Activated CD8-positive, alpha-beta memory T cell treated with anti-CD3 and anti-CD28 coated beads for 4 hours (primary cell): ENCODE results near the gene LAD1.

Experiments used
- DNase-seq, 2 donors: peaks; one replicate each; pipeline ENCODE4 v3.0.0-alpha.2; 2020; ENCODE audit warnings: low read depth in 2 of 2

LAD1 gene

DNA sequence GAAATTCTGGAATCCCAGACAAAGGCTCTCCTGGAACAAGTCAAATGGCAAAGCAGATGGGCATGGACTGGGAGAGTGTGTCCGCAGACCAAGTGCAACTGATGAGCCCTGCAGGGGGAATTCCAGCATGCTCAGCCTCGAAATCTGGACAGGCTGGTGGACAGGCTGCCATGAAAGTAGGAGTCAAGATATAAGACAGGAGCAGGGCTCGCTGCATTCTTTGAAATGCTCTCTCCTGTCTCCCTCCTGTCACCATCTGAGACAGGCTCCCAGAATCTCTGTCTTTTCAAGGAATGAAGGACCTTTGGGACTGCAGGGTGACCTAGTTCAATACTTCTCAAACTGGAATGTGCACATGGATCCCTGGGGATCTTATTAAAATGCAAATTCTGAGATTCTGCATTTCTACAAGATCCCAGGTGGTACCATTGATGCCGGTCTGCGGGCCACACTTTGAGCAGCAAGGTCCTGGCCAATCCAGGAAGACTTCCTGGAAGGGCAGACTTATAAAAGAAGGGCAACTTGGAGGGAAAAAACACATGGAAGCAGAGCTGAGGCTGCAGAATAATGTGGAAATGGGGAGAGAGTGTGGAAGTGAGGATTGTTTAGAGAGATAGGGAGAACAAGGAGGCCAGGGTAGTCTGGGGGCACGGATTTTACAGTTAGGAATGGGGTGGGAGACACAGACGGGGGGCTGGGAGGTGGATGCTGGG, 51.5 kb downstream of the LAD1 start:
- no peak for DNase-seq

DNA sequence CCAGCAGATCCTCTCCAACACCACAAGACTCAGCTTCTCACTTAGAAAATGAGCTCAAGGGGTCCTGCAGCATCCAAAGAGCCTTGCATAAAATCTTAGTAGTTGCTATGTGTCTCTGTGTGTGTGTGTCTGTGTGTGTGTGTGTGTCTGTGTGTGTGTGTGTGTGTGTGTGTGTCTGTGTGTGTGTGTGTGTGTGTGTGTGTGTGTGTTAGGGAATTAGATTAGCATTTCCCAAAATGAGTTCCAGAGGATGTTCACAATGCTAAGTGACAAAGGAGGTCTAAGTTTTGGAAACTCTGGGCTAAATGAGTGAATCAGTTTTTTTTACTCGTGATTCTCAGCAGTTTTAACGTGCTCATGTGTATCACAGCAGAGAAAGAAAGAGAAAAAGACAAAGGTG, 52.1 kb downstream of the LAD1 start:
- no peak for DNase-seq

DNA sequence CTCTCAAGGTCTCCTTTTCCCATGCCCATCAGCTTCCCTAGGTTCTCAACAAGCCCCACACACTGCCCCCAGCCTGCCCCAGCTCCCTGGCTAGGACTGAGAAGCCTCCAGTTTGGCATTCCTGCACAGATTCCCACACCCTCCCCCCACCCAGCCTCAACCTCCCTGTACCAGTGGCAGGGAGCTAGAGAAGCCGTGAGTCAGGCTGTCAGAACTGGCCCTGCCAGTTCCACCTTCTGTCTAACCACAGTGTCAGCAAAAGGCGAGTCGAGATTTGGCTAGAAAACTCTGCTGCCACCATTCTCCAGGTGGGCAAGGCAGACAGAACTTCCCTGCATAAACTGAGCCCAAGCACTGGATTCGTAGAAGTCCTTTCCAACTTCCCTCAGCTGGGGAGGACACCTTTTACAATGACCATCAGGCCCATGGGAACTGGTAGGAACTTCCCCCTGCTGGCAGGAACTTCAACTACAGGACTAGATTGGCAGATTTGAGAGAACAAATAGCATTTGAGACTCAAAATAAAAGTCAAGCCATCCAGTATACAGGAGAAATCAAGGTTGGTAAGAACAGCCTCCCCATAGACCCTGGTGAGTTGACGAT, 52.7 kb downstream of the LAD1 start:
- no peak for DNase-seq

DNA sequence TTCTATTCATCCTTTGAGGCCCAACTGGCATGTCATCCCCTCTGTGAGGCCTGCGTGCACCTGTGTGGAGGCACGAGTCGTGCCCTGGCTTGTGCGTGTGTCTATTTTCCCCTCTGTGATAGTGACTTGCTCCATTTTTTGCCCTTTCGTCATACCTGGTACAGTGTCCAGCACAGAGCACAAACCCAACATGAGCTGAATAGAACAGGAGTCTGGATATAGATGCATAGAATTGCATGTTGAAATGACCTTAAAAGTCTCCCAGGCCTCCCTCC, 54.1 kb downstream of the LAD1 start:
- DNase-seq, result no peak

DNA sequence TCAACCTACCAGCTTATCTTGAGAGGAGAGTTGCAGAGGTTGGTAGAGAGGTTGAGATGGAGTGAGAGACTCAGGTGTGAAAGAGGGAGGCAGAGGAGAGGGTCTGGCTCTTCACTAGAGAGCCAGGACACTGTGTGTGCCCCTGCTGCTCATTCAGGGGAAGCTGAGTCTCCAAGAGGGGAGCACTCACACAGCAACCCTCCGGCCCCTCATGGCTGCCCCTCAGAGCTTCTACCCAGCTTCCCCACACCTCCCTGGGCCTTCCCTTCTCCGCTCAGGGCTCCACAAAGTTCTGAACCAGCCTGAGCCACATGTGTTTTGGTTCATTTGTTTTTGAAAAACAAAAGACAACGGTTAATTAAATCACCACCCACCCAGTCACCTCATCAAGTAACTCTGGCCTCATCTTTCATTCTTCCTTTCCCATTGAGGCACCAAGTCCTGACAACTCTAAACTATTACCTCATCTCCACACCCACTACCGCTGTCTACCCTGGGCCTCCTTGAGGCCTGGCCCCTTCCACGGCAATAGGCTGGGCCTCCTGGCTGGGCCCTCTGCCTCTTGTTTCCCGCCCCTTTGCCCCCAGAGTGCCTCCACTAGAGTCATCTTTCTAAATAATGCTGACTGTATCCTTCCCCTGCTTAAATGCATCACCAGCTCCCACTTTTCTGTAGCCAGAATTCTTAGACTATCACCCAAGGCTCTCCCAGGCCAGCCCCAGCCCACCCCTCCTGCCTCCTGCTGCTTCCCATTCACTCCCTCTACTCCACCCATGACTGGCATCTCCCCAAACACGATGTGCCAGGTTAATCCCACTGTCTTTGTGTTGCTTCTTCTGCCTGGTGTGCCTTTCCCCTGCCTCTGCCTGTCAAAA, 54.7 kb downstream of the LAD1 start:
- no peak for DNase-seq

DNA sequence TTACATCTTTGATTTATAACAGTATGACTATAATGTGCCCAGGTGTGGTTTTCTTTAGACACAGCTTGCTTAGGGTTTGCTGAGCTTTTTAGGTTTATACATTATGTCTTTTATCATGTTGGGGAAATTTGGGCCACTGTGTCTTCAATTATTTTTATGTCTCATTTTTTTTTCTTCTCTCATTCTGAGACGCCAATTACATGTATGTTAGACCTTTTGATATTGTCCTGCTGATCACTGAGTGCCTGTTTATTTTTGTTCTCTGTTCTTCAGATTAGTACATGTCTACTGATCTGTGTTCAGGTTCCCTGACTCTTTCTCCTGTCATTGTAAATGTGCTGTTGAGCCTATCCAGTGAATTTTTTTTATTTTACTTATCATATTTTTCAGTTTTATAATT, 57.7 kb downstream of the LAD1 start:
- DNase-seq, result no peak

DNA sequence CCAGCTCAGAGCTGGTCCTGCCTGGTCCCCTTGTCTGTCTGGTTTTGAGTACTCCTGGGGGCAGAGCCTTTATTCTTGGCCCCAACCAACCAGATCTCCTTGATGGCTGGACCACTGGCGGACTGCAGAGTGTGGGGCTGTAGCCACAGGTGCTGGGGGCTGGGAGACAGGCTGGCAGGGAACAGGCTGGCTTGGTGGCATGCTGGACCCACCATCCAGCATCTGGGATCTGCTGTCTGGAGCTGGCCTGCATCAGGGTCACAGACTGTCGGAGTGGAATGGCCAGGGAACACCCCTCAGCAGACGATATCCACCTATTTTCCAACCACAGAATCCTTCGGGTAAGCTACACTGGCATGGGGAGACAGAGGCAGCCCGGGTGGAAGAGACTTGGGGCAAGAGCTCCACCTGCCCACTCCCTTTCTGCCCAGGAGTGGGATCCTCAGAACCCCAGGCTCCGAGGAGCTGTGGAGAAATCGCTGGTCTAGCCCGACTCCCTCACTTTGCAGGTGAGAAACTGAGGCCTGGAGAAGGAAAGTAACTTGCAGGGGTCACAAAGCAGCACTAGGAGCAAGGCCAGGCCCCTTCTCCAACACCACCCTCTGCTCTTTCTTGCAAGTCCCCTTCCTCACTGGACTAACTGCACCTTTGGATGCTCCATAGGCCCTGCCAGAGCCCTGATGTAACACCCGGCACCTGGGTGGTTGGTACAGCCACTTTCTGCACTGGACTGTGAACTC, 62.2 kb downstream of the LAD1 start:
- DNase-seq, result no peak

DNA sequence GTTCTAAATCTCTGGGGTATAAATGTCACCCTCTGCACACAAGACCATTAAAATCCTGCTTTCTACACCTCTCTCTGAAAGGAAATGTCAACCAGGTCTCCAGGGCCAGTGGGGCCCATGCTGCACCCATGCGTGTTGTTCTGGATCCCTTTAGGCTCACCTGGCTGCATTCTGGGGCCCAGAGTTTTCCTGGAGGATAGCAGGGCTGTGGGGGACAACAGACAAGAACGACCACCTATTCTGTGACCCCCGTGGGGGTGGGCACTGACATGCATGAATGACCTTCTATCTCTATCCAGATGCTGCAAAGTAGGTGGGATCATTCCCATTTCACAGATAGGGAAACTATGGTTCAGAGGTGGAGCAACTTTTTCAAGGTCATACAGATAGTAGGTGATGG, 63.2 kb downstream of the LAD1 start:
- no peak for DNase-seq

DNA sequence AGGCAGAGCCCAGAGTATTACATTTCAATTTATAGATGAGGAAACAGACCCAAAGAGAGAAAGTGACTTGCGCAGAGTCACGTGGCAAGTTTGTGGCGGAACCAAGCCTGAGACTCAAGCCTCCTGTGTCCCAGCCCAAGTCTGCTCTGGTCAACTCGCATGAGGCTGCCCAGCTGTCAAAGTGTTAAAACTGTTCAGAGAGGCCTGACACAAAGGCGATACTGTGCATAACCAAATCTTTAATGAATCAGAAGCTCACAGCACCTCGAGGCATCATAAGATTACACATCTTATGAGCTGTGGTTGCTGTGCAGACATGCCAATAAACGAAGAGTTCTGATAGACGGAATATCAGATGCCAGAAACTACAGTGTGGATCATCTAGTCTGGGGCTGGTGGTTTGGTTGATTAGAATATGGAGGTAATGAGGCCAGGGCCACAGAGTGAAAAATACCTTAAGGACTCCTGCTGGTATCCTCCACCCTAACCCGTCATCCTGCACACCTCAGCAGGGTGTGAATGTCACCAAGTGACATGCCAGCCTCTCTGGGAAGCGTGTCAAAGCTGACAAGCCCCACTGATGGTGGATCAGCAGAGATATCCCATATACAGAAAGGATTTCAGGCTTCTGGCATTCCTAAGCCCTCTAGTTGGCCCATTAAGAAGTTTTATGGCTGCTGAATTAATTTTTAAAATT, 63.8 kb downstream of the LAD1 start:
- DNase-seq, result no peak

DNA sequence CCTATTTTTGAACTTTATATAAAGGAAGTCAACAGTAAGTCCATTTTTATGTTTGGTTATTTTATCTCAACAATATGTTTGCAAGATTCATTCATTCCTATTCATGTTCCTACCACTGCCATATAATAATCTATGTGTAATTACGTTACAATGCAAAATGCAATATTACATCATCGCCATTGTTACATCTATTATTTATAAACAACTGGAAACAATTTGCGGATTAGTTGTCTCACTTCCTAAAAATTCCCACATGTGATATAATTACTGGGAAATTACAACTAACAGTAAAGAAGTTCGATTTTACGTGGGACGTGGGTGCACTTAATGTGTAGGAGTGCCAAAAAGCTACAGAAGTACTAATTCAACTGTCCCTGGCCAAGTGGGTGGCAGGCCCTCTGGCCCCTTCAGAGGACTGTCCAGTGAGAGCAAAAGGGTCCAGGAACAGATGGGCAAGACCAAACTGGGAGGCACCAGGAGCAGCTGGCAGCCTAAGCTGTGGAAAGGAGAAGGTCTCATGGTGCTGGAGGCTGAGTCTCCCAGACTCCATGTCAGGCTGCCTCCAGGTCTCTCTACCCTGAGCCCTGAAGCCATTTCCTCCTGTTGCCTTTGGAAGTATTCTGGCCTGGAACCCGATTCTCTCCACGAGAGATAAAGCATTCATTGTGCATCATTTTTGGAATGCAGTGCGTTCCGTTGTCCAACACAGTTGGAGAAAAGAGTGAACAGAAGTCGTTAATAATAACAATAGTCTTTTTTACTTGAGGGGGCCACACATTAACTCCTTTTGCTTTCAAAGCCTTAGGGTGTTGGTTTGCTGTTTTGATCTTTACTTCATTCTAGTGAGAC, 64.6 kb downstream of the LAD1 start:
- no peak for DNase-seq

DNA sequence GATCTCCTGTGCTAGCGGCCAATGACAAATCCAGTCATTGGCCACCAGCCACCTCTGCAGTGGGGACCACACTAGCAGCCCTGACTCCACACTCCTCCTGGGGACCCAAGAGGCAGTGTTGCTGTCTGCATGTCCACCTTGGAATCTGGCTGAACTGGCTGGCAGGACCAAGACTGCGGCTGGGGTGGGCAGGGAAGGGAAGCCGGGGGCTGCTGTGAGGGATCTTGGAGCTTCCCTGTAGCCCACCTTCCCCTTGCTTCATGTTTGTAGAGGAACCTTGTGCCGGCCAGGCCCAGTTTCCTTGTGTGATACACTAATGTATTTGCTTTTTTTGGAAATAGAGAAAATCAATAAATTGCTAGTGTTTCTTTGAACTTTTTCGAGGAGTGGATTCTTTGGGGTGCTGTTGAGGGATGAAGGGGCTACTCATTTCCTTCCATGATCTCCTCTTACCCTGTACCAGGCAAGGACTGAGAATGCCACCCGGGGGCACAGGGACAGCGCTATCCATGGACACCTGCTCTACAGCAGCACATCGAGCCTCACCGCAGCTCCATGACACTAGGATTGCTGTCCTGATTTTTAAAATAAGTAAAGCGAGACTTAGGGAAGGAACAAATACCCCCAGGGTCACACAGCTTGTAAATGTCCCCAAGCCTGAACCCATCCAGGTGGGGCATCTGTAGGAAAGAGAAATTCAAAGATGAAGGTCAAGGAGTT, 66.3 kb downstream of the LAD1 start:
- no peak for DNase-seq

DNA sequence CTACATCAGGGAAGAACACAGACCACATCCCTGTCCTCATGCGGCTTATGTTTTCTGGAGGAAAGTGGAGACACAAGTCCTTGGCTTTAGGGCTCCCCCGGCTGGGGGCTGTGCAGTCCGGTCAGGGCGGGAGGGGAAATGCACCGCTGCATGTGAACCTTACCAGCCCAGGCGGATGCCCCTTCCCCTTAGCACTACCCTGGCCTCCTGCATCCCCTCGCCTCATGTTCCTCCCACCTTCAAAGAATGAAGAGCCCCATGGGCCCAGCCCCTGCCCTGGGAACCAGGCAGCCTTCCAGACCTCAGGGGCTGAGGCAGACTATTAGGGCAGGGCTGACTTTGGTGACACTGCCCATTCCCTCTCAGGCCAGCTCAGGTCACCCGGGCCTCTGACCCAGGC, 67.1 kb downstream of the LAD1 start:
- DNase-seq, result no peak

DNA sequence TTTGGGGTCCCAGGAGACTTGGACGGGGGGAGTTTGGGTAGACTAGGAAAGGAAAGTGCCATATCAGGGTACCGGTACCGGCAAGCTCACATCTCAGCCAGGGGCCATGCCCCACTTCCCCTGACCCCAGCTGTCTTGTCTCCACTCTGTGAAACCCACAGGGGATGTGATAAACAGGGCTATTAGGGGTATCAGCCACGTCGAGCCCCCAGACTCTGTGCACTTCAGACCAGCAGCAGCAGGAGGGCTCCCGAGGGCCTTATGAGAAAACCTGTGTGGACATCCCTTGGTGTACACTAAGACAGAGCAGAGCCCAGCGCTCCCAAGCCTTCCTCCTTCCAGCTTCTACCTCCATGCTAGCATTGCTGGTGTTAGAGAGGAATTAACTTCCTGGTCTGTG, 68.0 kb downstream of the LAD1 start:
- no peak for DNase-seq
